Skin of body (tissue), 2 donors: ENCODE data around the gene FMNL2. TPM values are rescaled to one million over a fixed set of nuclear protein-coding genes. Genes with fewer than 3 reads are reported as not detected.

Experiments used
- DNase-seq: peaks from one replicate; lab custom pipeline; 2025; lab: John Stamatoyannopoulos, UW
- total RNA-seq: library from RNA; depleted of rRNA; stranded (reverse); fragments of >200 nt; gene quantifications from one replicate; pipeline ENCODE4 v1.2.3, GENCODE V29; 2014

Gene FMNL2
- total RNA-seq, 1 donor from 2014 or later, result 43.7 TPM

DNA sequence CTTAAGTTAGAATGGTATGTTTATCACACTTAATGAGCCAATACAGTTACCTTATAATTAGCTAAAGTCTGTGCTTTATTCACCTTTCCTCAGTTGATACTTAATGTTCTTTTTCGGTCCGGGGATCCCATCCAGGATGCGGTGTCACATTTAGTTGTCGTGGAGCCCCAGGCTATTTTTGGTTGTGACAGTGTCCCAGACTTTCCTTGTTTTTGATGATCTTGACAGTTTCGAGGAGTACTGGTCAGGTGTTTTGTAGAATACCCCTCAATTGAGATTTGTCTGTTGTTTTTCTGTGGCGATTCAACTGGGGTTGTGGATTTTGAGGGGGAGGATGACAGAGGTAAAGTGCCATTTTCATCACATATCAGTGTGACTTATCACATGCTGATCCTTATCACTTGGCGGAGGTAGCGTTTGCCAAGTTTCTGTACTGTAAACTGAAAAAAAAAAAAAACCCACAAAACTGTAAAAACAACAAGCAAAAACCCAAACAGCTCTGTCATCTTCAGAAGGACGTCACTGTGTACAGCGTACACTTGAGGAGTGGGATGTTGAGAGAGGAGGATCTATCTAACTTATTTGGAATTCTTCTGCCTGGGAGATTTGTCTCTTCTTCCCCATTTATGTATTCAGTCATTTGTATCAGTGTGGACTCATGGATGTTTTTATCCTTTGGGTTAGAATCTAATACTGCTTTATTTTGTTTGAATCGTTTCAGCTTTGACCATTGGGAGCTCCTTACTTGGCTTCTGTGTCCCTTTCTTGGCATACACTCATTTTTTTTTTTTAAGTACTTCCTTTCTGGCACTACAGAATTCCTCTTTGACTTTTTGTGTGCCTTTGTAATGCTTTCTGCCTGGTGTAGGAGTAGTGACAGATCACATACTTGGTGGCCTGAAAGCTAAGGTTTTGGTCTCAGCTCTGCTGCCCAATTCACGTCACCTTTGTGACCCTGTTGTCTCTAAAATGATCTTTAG, 68.1 kb downstream of the FMNL2 start:
- DNase-seq, result no peak

GRCh38 chr2:152405206-152406118, 70.5 kb downstream of the FMNL2 start:
- no peak for DNase-seq

DNA sequence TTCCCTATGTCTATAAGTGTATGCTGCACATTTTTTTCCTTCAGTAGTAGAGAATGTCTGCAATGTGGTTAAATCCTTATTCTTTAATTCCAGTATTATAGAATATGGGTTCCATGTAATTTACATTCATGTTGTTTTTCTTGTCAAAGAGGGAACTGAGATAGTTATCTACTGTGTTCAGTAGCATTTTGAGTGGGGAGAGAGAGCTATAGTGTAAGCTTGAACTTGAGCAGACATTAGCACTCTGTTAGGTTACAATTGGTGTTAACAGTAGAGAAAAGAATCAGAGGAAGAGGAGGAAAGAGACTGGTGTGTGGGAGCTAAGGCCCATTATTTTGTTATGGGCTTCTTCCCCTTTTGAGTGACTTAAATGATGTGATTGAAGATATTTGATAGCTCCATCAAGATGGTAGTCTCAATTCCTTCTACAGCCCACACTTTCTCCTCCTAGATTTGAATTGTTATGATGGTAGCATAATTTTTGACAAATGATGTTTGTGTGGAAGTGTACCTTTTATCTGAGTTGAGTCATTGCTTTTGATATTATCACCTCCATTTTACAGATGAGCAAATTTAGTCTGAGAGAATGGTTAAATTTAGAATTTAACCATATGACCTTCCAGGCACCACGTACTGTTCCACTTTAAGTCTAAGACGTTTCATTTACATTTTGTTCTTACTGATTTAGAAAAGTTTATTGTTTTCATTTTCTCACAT, 71.3 kb downstream of the FMNL2 start:
- DNase-seq, result no peak

GRCh38 chr2:152406836-152407161, 71.8 kb downstream of the FMNL2 start:
- no peak for DNase-seq

- DNase-seq, result no peak
These were observed 72.3 kb downstream of the FMNL2 start for GRCh38 chr2:152407204-152407721.

- DNase-seq, result no peak
These were observed 72.8 kb downstream of the FMNL2 start for GRCh38 chr2:152407806-152408205.

DNA sequence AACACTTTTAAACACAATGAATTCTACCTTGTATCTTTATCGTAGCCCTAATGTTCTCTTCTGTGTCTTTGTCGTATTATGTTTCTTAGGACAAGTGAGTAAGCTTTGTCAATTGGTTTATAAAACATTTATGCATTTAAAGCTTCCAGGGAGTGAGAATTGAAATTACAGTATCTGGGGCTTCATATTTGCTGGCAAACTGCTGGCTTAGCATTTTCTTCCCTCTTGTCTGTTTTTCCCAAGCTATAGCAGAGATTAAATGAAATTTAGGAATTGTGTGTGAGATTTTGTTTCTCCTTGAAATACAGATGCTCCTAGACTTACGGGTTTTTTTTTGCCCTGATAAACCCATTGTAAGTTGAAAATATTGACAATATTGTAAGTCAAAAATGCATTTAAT, 73.3 kb downstream of the FMNL2 start:
- no peak for DNase-seq

- DNase-seq, result no peak
These were observed 74.6 kb downstream of the FMNL2 start for GRCh38 chr2:152409386-152410164.

GRCh38 chr2:152410165-152410597, 75.2 kb downstream of the FMNL2 start:
- DNase-seq, result no peak

- no peak for DNase-seq
These were observed 76.2 kb downstream of the FMNL2 start for GRCh38 chr2:152411154-152411553.

DNA sequence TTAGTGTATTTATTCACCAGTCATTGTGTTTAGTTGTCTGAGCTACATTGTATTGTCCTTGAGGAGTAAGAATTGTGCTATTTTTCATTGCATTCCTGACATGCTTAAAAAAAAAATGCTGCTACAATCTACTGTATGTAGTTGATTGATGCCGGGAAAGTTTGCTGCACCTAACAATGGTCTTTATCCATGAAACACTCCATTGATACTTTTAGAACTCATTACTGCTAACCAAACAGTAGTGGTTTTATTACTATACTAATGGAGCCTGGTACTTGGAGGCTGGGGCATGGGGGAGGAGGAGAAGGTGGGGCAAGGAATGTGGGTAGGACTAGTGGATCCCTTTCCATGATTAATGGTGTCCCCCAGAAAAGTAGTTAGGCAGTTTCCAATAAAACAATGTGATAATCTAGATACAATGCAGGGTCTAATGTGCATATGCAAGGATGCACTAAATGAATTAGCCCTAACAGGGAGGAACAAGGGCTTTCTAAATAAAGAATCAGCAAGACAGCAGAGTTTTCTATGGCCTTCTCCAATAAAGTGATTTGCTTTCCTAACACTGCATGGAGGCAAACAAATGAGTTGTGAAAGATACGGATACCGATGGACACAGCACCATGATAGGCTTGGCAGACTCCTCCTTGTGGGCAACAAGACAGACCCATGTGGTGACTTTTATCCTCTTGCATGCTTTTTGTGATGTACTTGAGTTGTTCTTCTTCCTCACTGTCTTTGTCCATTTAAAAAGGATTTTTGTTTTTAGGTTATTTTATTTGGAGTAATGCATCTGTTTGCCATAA, 78.5 kb downstream of the FMNL2 start:
- DNase-seq, result no peak

- no peak for DNase-seq
These were observed 80.3 kb downstream of the FMNL2 start for GRCh38 chr2:152415231-152415642.

GRCh38 chr2:152415796-152416195, 80.8 kb downstream of the FMNL2 start:
- no peak for DNase-seq

DNA sequence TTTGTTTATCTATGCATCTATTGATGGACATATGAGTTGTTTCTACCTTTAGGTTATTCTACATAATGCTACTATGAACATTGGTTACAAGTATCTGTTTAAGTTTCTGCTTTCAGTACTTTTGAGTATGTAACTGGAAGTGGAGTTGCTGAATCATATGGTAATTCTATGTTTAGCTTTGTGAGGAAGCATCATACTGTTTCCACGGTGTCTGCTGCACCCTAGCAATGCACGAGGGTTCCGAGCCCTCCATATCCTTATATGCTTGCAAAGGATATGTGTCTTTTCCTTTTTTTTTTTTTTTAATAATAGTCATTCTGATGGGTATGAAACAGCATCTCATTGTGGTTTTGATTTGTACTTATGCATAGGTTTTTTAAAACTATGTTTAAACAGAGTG, 83.7 kb downstream of the FMNL2 start:
- DNase-seq, result peak; percentile 30

DNA sequence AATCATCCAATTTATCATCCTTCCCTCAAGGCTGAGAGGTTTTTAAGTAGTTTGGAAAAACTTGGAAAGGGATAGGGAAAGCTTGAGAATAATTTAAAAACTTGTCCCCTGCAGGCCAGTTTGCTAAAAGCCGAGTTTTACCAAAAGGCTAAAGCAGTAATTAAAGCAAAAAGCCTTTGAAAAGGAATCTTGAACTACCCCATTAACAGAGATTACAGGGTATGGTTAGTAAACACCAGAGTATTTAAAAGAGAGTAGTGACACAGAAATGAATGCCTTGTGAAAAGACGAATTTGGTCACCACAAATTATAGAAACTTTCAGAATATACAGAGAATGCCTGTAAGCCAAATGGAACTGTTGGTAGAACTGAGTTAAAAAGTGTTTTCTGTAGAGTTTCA, 85.0 kb downstream of the FMNL2 start:
- DNase-seq, result no peak

- DNase-seq, result no peak
These were observed 85.4 kb downstream of the FMNL2 start for GRCh38 chr2:152420363-152420762.

GRCh38 chr2:152420936-152421335, 86.0 kb downstream of the FMNL2 start:
- no peak for DNase-seq

- DNase-seq, result peak; percentile 69
These were observed 86.8 kb downstream of the FMNL2 start for GRCh38 chr2:152421521-152422370.

DNA sequence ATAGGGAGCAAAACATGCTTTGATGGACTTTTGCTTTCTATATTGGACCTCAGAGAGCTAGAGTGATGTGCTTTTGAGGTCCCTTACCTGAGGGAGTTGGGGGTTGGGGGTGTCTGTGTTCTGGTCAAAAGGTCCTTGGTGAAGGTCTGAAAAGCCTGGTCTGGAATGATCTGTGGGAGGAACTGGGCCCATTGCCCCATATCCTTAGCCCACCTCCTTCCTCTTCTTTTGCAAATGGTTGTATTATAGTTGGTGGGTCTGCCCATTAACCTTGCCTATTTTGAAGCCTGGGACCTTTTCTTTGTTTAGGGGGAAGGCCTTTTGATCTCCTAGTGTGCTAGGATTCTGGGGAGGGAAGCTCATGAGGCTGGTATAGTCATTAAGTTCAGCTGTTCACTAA, 88.7 kb downstream of the FMNL2 start:
- no peak for DNase-seq
